ENCODE measurements around the gene LEKR1.

Gene LEKR1

GRCh38 chr3:157087373-157087772 is 261.2 kb downstream of the LEKR1 start:
- no peak for DNase-seq

GRCh38 chr3:157087780-157088600 is 261.8 kb downstream of the LEKR1 start:
- no peak for DNase-seq

DNA sequence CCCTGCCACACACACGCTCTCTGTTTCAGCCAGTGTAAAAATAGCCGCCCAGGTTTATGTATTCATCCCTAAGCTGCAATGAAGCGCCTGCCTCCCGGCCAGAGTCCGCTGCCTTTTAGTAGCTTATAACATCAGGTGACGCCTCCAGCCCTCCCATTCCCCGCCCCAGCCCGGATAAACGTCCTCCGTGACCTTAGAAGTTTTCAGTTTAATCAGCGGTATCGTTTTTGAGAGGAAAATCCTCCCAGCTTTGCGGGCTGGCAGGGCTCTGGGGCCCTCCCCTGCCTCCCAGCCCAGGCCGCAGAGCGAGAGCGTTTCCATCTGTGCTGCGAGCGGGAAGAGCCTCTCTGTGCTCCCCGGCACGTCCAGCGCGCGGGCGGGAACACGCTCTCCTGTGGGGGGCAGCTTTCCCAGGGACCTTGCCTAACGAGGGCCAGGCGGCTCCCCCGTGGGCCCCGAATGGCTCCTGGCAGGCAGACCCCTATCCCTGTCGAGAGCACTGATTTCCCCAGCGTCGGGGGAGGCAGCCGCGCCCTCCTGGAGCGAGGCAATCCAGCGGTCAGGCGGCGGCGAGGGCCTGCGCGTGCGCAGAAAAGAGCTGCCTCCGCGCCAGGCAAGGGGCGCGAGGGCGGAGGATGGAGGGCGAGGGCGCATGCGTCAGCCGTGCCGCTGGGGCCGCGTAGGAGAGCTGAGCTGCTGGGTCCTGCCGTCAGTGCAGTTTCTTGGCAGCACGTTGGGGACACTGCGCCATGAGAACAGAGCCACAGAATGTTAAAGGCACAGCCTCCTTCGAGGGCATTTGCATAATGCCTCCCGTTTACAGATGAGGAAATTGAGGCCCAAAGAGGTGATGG is 262.7 kb downstream of the LEKR1 start:
- DNase-seq = no peak

DNA sequence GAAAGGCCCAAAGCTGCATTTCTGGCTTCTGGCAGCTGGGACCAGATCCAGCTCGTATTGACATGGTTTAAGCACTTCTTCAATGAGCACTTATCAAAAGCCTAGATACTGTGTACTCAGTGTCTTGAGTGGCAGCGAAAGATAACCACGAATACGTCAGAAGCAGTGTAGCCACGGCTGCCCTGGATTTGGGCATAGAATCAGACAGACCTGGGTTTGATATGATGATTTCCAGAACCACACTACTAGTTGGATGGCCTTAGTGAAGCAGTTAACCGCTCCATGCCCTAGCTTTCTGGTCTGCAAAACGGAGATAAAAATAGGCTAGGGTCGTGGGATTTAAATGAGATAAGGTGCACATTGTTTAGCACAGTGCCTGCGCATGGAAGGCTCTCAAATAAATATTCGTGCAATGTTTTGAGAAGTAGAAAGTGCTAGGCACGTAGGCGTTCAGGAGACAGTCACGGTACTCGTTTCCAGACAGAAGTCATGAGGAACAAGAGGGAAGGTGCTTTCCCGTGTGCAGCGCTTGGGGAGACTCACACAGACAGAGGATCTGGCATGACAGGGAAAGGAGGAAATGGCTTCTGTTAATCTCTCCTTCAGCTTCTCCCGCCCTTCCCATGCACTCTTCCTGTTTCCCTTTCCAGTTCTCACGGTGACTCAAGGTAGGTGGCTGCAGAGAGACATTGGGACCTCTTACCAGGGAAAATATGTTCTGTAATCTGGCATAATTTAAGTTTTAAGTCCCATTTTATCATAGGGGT is 263.5 kb downstream of the LEKR1 start:
- no peak for DNase-seq

GRCh38 chr3:157091083-157091833 is 265.1 kb downstream of the LEKR1 start:
- DNase-seq = no peak

DNA sequence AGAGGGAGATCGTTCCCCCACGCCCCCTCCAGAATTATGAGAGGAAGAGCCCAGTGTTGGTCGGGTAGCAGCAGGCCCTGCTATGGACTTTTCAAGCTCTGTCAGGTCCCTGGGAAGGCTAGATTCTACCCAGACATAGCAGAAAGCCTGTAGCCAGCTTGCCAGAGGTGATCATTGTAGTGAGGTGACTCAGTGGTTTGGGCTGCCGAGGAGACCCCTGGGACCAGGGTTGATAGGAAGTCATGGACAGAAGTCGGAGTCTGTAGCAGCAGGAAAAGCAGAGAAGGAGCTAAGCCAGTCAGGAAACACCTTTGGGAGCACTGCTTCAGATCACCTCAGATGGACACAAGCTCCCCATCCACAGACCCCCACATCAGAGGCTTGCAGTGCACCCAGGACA is 266.1 kb downstream of the LEKR1 start:
- DNase-seq = no peak

DNA sequence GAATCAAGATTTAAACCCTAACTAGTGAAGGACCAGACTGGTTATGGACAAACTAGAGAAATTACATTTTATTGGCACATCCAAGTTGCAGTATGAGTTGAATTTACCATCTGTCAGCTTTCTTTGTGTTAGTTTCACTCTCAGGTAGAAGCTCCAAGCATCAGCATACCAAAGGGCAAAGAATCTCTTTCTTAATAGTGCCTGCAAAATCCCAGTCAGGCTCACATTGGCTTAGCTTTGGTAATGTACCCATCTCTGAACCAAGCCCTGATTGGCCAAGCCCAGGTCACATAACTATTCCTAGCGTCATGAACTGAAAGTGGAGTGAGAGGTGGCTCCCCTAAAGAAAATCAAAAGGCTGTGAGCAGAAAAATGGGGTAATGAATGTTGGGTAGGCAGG is 266.9 kb downstream of the LEKR1 start:
- no peak for DNase-seq

GRCh38 chr3:157094301-157094700 is 268.1 kb downstream of the LEKR1 start:
- DNase-seq = no peak

- no peak for DNase-seq
Observed at GRCh38 chr3:157094751-157095480, 268.8 kb downstream of the LEKR1 start.

Measured in GDM1 (cell line).